NCI-H345 treated with DMSO at 0.1 percent for 48 hours (cell line): Measurements from ENCODE around the gene TMEM123.

Experiments
- DNase-seq: peaks from one replicate; lab custom pipeline; 2025; ENCODE audit not compliant: unreplicated experiment; lab: John Stamatoyannopoulos, UW

Gene TMEM123

GRCh38 chr11:102472127-102472526, 19.6 kb upstream of the TMEM123 start:
- no peak for DNase-seq

GRCh38 chr11:102471474-102471873, 18.9 kb upstream of the TMEM123 start:
- no peak for DNase-seq

- DNase-seq: no peak
Observed at GRCh38 chr11:102470251-102470650, 17.7 kb upstream of the TMEM123 start.

- no peak for DNase-seq
Observed at GRCh38 chr11:102469196-102469821, 16.7 kb upstream of the TMEM123 start.

GRCh38 chr11:102468616-102469195, 16.1 kb upstream of the TMEM123 start:
- DNase-seq: no peak

- DNase-seq: no peak
Observed at GRCh38 chr11:102467853-102468580, 15.5 kb upstream of the TMEM123 start.

- no peak for DNase-seq
Observed at GRCh38 chr11:102467080-102467708, 14.6 kb upstream of the TMEM123 start.

GRCh38 chr11:102465696-102466095, 13.1 kb upstream of the TMEM123 start:
- DNase-seq: no peak

- DNase-seq: no peak
Observed at GRCh38 chr11:102464859-102465500, 12.4 kb upstream of the TMEM123 start.

- DNase-seq: no peak
Observed at GRCh38 chr11:102464037-102464436, 11.5 kb upstream of the TMEM123 start.

- DNase-seq: no peak
Observed at GRCh38 chr11:102462610-102463009, 10.0 kb upstream of the TMEM123 start.

GRCh38 chr11:102459393-102459792, 6.8 kb upstream of the TMEM123 start:
- DNase-seq: no peak

GRCh38 chr11:102458548-102458947, 6.0 kb upstream of the TMEM123 start:
- no peak for DNase-seq

- no peak for DNase-seq
Observed at GRCh38 chr11:102457865-102458264, 5.3 kb upstream of the TMEM123 start.

- no peak for DNase-seq
Observed at GRCh38 chr11:102457056-102457677, 4.6 kb upstream of the TMEM123 start.

GRCh38 chr11:102456381-102456780, 3.8 kb upstream of the TMEM123 start:
- DNase-seq: no peak

- no peak for DNase-seq
Observed at GRCh38 chr11:102453921-102454320, 1.4 kb upstream of the TMEM123 start.

GRCh38 chr11:102453302-102453695, 734 bp upstream of the TMEM123 start:
- DNase-seq: no peak

- DNase-seq: peak; percentile 35
Observed at GRCh38 chr11:102451681-102452460, 694 bp downstream of the TMEM123 start.

GRCh38 chr11:102451041-102451680, 1.4 kb downstream of the TMEM123 start:
- DNase-seq: no peak
